ENCODE measurements around the gene ASS1. TPM values are rescaled to one million over a fixed set of nuclear protein-coding genes. Genes with fewer than 3 reads are reported as not detected.

Gene ASS1
- total and polyA plus RNA-seq, 7 donors: 31.0 to 74.4 (median 67.0) TPM

- Histone ChIP-seq H3K27me3 (ENCODE audit: insufficient read depth in 3 of 3, low read length in 2 of 3) (peaks cover 0 to 27% (median 8%) of the 10 kb centered on the region in 3 donors), H3K9me3 (no peaks in the 10 kb centered on the region), H3K4me3 (no peak overlapping the region), H3K36me3 (ENCODE audit: insufficient read depth in 1 of 2, low read depth in 1 of 2) (no peaks in the 10 kb centered on the region), H3K4me1 (no peaks in the 10 kb centered on the region), H3K27ac (no peak overlapping the region)
- TF ChIP-seq, protein P1, sequence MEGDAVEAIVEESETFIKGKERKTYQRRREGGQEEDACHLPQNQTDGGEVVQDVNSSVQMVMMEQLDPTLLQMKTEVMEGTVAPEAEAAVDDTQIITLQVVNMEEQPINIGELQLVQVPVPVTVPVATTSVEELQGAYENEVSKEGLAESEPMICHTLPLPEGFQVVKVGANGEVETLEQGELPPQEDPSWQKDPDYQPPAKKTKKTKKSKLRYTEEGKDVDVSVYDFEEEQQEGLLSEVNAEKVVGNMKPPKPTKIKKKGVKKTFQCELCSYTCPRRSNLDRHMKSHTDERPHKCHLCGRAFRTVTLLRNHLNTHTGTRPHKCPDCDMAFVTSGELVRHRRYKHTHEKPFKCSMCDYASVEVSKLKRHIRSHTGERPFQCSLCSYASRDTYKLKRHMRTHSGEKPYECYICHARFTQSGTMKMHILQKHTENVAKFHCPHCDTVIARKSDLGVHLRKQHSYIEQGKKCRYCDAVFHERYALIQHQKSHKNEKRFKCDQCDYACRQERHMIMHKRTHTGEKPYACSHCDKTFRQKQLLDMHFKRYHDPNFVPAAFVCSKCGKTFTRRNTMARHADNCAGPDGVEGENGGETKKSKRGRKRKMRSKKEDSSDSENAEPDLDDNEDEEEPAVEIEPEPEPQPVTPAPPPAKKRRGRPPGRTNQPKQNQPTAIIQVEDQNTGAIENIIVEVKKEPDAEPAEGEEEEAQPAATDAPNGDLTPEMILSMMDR (IDR thresholded peaks at IDR 0.05): no peak
- no peak for ATAC-seq
- intact Hi-C loops (cut with DNase I): no loop called here
- WGBS, 3 donors: 53 to 63% (median 56%) methylated on average over 6 of the region's 6 CpGs
- DNase-seq: no peak
Observed at GRCh38 chr9:130543859-130544258, 99.1 kb downstream of the ASS1 start.

GRCh38 chr9:130544364-130544763, 99.6 kb downstream of the ASS1 start:
- no peak for DNase-seq
- TF ChIP-seq, protein P1 (IDR thresholded peaks at IDR 0.05): no peak
- H3K27ac ChIP-seq: no peak overlapping the region
- H3K27me3 ChIP-seq (ENCODE audit: insufficient read depth in 3 of 3, low read length in 2 of 3): peaks cover 0 to 22% (median 8%) of the 10 kb centered on the region in 3 donors
- H3K4me3 ChIP-seq: no peak overlapping the region
- WGBS, 3 donors: 54 to 60% (median 57%) methylated on average over 9 of the region's 9 CpGs
- intact Hi-C loops (cut with DNase I): no loop called here
- no peaks in the 10 kb centered on the region for H3K9me3 ChIP-seq
- ATAC-seq: no peak
- no peaks in the 10 kb centered on the region for H3K36me3 ChIP-seq (ENCODE audit: insufficient read depth in 1 of 2, low read depth in 1 of 2)
- no peaks in the 10 kb centered on the region for H3K4me1 ChIP-seq

DNA sequence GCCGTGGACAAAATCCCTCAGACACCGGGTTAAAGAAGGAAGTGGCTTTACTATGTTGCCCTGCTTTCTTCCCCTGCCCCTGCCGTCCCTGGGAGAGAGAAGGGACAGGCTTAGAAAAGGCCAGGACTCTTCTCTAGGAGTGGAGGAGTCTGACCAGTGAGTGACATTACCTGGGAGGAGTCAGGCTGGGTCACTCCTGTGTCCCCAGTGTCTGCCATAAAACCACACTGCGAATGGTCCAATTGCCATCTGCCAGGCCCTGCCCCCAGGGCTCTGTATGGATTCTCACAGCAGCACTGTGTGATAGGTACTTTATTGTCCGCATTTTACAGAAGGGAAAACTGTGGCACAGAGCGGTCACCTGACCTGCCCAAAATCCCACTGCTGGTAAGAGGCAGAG, 103.3 kb downstream of the ASS1 start:
- Histone ChIP-seq H3K27ac (no peak overlapping the region), H3K27me3 (ENCODE audit: insufficient read depth in 3 of 3, low read length in 2 of 3) (peaks cover 0 to 12% (median 0%) of the 10 kb centered on the region in 3 donors), H3K36me3 (ENCODE audit: insufficient read depth in 1 of 2, low read depth in 1 of 2) (no peaks in the 10 kb centered on the region), H3K9me3 (no peaks in the 10 kb centered on the region), H3K4me1 (no peaks in the 10 kb centered on the region), H3K4me3 (no peak overlapping the region)
- WGBS, 3 donors: 74 to 81% (median 78%) methylated on average over 6 of the region's 6 CpGs
- ATAC-seq (no peak), DNase-seq (no peak)
- TF ChIP-seq, protein P1 (IDR thresholded peaks at IDR 0.05): no peak
- intact Hi-C loops (cut with DNase I): no loop called here

DNA sequence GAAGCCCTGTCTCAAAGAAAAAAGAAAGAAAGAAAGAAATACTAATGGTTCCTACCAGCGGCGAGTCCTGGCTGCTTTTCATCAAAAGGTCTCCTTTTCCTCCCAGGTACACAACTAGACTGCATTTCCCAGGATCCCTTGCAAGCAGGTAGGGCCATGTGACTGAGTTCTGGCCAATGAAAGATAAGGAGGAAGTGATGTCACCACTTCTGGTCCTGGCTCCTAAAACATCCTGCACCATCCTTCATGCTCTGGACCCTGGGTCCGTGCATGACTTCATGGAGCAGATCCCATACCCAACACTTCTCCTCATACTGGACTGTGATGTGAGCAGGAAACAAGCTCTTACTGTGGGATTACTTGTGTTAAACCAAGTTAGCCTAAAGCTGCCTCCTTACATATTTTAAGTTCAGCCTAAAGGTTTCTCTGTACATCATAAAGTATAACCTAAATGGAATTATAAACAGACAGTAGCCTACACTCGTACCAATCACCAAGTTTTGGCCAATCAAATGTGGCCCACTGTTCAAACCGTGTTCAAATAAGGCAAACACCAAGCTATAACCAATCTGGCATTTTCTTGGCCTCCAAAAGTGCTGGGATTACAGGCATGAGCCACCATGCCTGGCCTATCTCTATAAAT, 104.5 kb downstream of the ASS1 start:
- Histone ChIP-seq H3K4me1 (no peaks in the 10 kb centered on the region), H3K9me3 (no peaks in the 10 kb centered on the region), H3K36me3 (ENCODE audit: insufficient read depth in 1 of 2, low read depth in 1 of 2) (no peaks in the 10 kb centered on the region), H3K27ac (no peak overlapping the region), H3K4me3 (no peak overlapping the region), H3K27me3 (ENCODE audit: insufficient read depth in 3 of 3, low read length in 2 of 3) (peaks cover 0 to 16% (median 0%) of the 10 kb centered on the region in 3 donors)
- intact Hi-C loops (cut with DNase I): no loop called here
- TF ChIP-seq, protein P1 (IDR thresholded peaks at IDR 0.05): no peak
- ATAC-seq (no peak), DNase-seq (no peak)
- WGBS, 3 donors: 79 to 94% (median 85%) methylated on average over 5 of the region's 5 CpGs

Other genes starting within 250 kb of the ASS1 start
- gene HMCN2, start 179.2 kb upstream of the ASS1 start, total RNA-seq: 10 to 100 TPM in 1 of 4 donors, 1 to 10 TPM in 3; 3.6 to 13.2 (median 7.2) TPM
- 1 to 10 TPM; 5.0 to 8.0 (median 6.3) TPM for gene HMCN2, start 179.2 kb upstream of the ASS1 start, polyA plus RNA-seq
- gene FUBP3, start 134.6 kb downstream of the ASS1 start, total RNA-seq: 10 to 100 TPM; 14.3 to 17.9 (median 16.6) TPM
- gene FUBP3, start 134.6 kb downstream of the ASS1 start, polyA plus RNA-seq: 10 to 100 TPM in 2 of 3 donors, 1 to 10 TPM in 1; 7.5 to 20.7 (median 13.0) TPM
- gene PRDM12, start 219.6 kb downstream of the ASS1 start, total RNA-seq: not detected
- gene PRDM12, start 219.6 kb downstream of the ASS1 start, polyA plus RNA-seq: under 1 TPM; 0.03 to 0.17 (median 0.06) TPM
- gene EXOSC2, start 248.8 kb downstream of the ASS1 start, total RNA-seq: 10 to 100 TPM; 14.4 to 19.7 (median 16.1) TPM
- gene EXOSC2, start 248.8 kb downstream of the ASS1 start, polyA plus RNA-seq: 10 to 100 TPM; 11.8 to 25.0 (median 15.5) TPM